Dedifferentiated amniotic fluid mesenchymal stem cell (primary cell): Measurements from ENCODE around the gene TSPEAR.

Source experiments
- DNase-seq: peaks from one replicate; pipeline ENCODE4 v3.0.0-alpha.2; 2016; ENCODE audit errors: extremely low spot score

The TSPEAR gene

DNA sequence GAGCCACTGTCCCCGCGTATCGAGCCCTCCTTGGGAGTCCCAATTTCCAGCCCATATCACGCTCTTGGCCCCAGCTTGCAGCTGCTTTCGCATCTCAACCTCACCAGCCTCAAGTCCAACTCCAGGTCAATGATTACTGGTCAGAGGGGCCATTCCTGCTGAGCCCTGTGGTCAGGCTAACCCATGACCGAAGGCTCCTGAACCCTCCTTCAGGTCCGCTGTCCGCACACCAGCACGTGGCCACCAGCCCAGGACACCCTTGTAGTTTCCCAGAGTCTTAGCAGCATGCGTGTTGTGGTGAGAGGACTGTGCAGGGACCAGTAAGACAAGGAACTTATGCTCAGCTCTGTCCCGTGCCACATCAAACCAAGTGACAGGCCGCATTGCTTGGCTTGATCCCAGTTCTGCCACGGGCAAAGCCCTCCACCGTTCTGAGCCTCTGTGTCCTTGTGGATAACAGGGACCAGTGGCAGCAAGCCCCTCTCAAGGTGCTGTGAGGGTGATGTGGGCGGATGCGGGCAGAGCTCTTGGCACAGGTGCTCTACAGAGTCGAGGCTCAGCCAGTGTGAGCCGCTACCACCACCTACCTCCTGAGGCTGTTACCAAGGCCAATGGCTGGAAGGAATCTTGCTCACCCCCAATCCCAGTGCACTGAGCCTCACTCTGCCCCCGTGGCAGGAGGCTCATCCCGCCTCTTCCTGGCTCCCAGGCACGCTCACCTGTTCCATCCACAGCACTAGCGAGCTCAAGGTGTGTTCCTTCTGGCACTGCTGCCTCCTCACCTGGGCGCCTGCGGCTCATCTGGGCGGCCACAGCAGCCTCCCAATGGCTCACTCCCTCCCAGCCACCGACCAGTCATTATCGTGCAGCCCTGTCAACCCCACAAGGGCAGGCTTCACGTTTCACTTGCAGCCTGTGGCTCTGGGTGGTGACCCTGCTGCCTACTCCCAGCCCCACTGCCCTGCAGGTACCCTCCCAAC, 191.7 kb downstream of the TSPEAR start:
- no peak for DNase-seq

DNA sequence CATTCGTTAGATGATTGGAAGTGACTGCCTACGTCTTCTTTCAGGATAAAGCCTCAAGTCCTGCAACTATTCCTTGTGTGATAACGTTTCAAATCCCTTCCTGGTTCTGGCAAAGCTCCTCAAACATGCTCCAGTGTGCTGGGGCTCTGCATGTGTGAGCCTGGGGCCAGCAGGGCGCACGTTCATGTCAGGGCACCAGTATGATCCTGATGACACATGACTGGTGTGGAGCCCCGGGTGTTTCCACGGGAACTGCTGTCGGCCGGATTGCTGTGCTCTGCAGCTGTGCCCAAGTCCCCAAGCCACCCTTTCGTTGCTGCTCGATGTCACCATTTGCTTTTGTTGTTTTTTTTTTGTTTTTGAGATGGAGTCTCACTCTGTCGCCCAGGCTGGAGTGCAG, 192.7 kb downstream of the TSPEAR start:
- no peak for DNase-seq

DNA sequence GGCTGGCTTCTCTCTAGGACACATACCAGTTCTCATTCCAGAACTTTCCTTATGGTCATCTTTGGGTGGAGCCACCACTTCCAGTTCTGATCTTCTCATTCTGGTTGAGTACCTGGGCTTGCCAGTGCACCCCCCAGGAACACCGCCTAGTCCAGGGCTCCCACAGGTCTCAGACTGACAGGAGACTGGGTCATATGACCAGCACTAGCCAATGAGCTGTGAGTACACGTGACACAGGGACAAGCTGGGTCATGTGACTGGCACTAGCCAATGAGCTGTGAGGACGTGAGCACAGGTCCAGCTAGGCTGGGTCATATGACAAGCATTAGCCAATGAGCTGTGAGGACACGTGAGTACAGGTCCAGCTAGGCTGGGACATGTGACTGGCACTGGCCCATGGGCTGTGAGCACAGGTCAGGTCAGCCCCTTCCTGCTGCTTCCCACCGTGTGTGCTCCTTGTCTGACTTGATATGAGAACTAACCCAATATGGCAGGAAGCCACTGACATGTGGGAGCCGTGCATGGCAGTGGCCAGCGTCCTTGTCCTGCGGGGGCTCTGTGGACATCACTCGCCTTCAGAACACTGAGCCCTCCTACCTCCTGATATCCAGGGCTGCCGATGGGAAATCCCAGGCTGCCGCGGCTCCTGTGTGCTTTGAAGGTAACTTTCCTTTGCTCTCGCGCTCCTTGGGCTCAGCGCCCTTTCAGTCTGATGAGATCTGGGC, 194.0 kb downstream of the TSPEAR start:
- no peak for DNase-seq

DNA sequence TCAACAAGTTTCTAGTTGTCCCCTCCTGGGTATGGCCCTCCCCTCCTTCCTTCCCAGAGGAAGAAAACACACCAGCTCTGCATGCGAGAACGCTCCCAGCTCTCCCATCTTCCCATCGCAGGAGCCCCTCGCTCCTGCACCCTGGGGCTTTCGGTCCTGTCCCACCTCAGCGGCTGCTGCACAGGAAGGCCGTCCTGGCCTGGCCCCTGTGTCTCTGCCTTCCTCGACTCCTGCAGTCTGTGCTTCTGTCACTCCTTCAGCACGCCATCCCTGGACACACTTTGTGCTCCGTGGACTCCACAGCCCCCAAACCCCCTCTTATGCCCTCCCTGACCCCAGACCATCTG, 194.6 kb downstream of the TSPEAR start:
- no peak for DNase-seq

- no peak for DNase-seq
These were observed 195.0 kb downstream of the TSPEAR start for GRCh38 chr21:44516342-44516741.

DNA sequence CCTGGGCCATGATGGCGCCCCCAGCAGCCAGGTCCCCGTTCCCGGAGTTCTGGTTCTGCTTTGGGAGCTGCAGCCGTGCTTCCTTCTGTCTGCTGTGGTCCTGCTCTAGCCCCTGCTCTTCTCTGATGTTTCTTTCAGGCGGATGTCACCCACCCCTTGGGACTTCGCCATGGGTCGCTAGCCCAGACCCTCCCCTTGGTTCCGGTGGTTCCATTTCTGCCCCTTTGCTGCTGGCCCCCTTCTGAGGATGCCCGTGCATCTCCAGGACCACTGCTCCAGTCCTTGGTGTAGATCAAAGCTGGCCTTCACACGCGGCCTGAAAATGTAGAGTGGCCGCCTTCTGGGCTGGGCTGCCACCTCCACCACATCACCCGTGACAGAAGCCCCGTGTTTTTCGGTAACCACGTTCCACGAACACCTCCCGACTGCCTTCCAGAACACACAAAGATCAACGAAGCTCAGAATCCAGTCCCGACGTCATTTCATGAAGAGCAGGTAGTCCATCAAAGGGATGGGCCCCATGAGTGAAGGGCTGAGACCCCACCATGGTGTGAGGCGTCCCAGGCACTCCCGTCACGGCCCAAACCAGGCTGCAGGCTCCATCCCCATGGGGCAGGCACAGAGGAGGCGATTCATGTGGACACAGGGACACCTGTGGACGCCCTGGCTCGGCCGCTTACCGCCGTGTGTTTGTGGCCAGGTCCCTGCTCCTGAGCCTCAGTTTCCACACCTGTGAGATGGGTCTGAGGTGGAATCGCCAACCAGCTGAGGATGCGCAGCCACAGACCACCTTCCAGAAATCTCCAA, 195.8 kb downstream of the TSPEAR start:
- DNase-seq, result no peak

GRCh38 chr21:44514746-44515358, 196.5 kb downstream of the TSPEAR start:
- no peak for DNase-seq

DNA sequence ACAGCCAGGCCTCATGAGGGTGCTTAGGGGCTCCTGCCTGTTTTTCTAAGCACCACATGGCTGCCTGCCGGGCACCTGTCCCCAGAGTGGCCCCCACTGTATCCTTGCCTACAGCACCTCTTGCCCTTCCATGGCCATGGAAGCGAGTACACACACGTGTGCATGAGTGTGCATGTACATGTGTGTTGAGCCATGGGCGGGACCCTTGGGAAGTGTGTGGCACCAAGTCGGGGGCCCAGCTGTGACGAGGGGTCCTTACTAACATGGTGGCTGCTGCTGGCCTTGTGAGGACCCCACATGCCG, 197.2 kb downstream of the TSPEAR start:
- no peak for DNase-seq

DNA sequence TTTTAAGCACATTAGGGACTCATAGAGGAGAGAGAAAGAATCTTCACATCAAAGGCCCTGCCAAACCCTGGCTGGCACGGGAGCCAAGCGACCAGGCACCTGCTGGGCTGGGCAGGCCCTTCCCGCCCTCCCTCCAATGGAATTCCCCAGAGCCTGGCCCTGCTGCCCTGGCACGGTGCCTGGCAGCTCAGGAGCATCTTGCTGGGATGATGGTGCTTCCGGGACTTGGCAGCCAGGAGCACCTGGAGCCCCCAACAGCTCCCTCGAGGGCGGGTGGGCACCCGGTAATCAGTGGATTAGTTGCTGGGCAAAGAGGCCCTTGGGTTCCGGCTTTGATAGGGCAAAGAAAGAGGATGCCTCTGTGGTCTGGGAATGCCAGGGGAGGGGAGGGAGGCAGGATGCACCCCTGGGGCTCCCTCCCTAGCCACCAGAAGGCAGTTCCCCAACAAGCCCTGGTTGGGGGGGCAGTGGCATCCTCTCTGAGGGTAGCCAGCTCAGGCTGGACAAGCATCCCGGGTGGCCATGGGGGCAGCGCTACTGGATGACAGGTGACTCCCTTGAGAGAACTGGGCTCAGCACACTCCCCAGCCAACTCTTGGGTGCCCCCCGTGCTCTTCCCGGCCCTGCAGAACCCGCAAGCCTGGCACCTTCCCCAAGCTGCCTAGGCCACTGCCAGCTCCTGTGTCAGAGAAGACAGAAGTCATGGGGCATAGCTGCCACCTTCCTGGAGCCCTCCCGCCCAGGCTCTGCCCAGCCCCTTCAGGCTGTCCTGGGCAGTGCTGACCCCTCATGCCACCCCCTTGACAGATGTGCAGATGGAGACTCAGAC, 197.8 kb downstream of the TSPEAR start:
- no peak for DNase-seq

DNA sequence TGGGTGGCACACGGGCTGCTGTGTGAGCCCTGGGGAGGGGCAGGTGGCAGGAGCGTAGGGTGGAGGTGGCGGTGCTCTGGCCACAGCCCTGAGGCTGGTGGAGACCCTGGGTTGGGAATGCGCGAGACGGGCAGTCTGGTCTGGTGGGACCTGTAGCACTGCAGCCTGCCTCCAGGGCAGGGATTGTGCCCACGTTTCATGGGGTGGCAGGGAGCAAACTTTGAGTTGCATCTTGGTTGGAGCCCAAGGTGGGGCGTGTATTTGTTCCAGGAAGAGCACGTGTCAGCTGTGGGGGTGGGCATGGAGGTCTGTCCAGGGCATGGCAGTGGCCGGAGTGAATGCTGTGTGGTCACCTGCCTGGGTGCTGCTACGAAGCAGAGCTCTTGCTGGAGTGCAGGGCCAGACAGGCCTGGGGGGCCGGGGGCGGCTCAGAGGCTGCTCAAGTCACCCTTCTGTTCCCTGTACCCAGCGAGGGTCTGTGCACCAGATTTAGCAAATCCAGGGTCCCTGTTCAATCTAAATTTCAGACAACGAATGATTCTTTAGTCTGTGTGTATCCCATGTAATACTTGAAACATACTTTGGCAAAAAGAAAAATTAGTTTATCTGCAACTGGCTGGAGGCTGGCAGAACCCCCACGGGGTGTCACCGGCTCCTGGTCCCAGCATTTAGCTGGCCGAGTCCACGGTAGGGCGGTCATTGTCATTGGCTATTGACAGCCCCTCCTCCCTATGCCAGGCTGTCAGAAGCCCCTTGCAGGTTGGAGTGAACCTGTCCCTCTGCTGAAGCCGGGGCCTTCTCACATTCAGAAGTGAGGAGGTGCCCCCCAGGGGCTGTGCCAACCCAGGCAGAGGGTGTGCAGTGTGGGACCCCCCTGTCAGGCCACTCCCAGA, 198.6 kb downstream of the TSPEAR start:
- no peak for DNase-seq

DNA sequence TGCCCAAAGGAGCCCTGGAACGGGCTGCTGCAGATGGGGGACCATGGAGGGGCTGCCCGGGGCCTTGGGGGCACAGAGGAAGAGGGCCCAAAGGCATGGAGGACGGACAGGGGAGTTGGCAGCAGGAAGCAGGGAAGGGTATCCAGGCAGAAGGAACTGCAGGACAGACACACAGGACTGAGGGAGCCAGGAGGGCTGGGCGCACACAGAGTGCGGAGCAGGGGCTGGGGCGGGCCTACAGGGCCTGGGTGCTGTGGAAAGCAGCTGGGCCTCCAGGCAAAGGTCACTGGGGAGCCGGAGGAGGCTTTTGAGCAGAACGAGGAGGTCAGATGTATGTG, 199.5 kb downstream of the TSPEAR start:
- no peak for DNase-seq

DNA sequence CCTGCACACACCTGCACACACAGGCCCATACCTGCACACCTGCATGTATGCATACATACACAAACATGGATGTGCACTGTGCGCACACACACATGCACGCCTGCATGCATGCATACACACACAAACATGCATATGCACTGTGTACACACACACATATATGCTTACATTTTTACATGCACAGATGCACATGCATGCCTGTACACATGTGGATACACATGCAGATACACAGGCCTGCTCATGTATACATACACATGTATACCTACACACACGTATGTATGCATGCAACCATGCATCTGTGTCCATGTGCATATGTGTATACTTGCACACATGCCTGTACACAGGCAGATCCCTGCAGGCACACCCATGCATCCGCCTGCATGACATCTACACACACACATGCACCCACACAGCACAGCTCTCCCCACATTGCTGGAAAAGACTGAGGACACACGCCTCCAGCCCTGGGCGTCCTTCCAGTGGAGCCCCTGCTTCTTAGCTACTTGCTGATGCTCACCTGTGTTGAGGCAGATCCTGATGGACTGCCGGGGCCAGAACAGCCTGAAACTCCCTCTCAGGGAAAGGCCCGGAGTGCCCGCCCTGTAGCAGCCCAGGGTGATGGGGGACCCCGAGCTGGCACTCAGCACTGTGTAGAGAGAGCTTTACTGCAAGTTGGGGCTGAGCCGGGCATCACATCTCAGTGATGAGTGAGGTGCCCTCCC, 200.0 kb downstream of the TSPEAR start:
- DNase-seq, result no peak

DNA sequence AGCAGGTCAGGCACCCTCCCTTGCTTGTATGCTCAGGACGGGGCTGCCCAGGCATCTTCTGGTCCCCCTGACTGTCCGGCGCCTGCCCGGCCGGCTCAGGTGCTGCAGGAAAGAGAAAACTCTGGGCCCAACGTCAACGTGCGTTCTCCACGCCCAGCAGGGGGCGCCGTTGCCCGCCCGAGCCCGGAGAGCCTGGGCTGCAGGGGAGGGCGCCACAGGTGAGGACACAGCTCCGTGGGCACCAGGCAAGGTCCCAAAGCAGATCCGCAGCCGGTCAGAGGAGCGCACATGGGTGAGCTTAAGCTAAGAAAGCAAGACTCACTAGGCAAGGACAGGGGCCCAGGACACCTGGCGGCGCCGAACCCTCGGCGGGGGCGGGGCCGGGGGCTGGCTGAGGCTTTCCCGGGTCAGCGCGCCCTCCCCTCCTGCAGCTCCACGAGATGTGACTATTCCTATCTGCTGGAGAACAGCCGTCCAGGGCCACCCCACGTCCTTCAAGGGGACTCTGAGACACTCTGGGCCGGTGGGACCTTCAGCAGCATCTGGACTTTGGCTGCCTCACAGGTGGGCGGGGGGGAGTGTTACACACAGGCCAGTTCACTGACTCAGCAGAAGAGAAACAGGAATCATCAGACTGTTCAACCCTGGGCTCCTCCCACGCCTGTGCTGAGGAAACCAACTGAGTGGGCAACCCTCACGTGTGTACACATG, 200.7 kb downstream of the TSPEAR start:
- no peak for DNase-seq

DNA sequence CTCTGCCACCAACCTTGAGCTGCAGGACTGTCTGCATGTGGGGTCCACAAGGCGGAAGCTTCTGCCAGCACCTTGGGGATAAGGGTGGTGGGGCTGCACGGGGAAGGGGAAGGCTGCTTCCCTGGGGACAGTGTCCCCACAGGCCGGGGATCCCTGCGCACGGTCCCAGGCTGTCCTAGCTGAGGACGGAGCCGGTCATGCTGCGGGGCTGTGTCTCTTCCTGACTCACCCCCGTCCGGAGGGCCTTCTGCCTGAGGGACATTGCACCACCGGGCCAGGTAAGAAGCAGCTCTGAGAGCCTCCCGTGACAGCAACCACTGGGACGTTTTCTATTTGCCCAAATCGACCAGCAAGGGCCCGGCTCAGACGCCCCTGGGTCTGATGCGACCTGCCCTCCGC, 201.3 kb downstream of the TSPEAR start:
- no peak for DNase-seq

- no peak for DNase-seq
These were observed 201.8 kb downstream of the TSPEAR start for GRCh38 chr21:44509539-44509938.

DNA sequence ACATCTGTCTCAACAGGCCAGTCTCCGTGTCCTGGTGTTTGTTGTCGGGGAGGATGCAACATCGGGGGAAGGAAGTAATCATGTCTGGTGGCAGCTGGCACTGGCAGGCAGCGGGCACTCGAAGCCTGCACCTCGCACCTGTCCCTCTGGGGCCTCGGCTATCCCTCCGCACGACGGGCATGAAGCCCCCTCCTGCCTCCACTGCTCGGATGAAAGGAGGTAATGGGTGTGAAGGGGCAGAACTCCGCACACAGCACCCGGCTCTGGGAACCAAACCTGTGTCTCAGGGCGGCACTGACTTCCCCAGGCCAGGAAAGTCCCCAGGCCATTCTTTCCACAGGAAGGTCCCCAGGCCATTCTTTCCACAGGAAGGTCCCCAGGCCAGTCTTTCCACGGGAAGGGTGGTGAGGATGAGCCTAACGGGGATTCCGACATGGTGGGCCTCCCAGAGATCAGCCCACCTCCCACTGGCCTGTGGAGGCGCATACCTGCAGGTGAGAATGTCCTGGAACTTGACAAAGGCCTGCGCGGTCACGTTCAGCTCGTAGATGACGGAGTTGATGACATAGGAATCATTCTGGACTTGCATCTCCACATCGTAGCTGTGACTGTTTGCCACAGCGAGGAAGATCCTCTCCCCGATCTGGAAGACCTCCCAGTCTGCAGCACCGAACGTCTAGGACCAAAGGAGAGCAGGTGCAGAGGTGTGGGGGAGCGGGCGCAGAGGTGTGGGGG, 202.5 kb downstream of the TSPEAR start:
- DNase-seq, result no peak

GRCh38 chr21:44508426-44508710, 203.0 kb downstream of the TSPEAR start:
- DNase-seq, result no peak

DNA sequence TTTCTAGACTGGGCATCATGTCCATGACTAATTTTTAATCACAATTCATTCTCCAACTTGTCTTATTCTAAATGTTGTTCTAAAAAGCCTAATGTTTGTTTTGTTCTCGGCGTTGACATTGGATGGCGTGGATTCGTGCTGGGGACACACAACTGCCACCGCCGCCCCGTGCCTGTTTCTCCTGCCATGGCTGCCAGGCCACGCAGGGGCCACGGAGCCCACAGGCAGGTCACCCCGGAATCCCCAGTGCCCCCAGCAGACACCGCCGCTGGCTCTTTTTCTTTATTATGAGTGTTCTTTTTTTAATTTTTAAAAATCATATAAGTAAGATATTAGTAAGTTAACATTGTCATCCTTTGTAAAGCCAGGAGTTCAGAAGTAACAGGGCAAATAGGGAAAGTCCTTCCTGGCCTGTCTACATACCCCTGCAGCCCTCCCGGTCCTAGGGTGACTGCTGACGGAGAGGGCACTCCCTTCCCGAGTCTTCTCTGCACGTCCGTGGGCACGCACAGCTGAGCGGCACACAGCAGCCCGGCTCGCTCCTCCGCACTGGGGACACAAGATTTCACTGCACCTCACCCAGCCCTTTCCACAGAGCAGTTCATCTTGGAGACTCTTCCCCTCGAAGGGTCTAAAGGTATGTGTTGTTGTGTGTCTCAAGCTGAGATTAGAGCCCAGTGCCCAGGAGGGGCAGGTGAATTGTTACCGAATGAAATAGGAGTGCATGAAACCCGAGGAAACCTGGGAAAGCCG, 203.5 kb downstream of the TSPEAR start:
- no peak for DNase-seq
